Calu3 (cell line): ENCODE results near the gene TIGAR. TPM values are rescaled to one million over a fixed set of nuclear protein-coding genes. Genes with fewer than 3 reads are reported as not detected.

Source experiments
- BruUV-seq: library from RNA; stranded (reverse); fragments of 400-500 nt; replicated peaks from 2 replicates; lab custom pipeline; 2021; lab: Mats Ljungman, UMichigan
- CTCF ChIA-PET: fragments of 300-600 bp; sonication (Branson Sonifier 250); formaldehyde crosslinking; loops from one replicate; lab custom pipeline; 2022; ENCODE audit warnings: antibody characterized with exemption; lab: Charles Lee
- DNase-seq: peaks from one replicate; pipeline ENCODE4 v3.0.0; 2022
- H3K27ac Mint-ChIP-seq: one replicate; pipeline ENCODE4 v1.8.0; 2022; ENCODE audit warnings: mixed read lengths; ENCODE audit not compliant: unreplicated experiment
- H3K27me3 Mint-ChIP-seq: one replicate; pipeline ENCODE4 v1.8.0; 2022; ENCODE audit warnings: mixed read lengths; ENCODE audit not compliant: unreplicated experiment
- H3K36me3 Mint-ChIP-seq: one replicate; pipeline ENCODE4 v1.8.0; 2022; ENCODE audit warnings: mild to moderate bottlenecking, moderate library complexity, mixed read lengths; ENCODE audit not compliant: insufficient read depth, unreplicated experiment
- H3K4me1 Mint-ChIP-seq: one replicate; pipeline ENCODE4 v1.8.0; 2022; ENCODE audit warnings: mild to moderate bottlenecking, low read depth, mixed read lengths; ENCODE audit not compliant: unreplicated experiment
- H3K4me3 Mint-ChIP-seq: one replicate; pipeline ENCODE4 v1.8.0; 2022; ENCODE audit warnings: mild to moderate bottlenecking, low read depth, moderate library complexity, mixed read lengths; ENCODE audit not compliant: unreplicated experiment
- H3K9me3 Mint-ChIP-seq: one replicate; pipeline ENCODE4 v1.8.0; 2022; ENCODE audit warnings: low read depth, mixed read lengths; ENCODE audit not compliant: unreplicated experiment
- intact Hi-C: fragments of 100-400 bp; cut with micrococcal nuclease; formaldehyde crosslinking; loops from one replicate; pipeline ENCODE4 v1.10.0; 2022; ENCODE audit not compliant: unreplicated experiment
- total RNA-seq: library from RNA; stranded (reverse); gene quantifications from 2 replicates; pipeline ENCODE4 v1.2.3, GENCODE V29; 2022
- TF ChIP-seq, protein P1 (sequence below): fragments of 200-600 bp; IDR thresholded peaks from one replicate; pipeline ENCODE4 v1.8.0; 2022; ENCODE audit warnings: antibody characterized with exemption; ENCODE audit not compliant: unreplicated experiment

Gene TIGAR
- total RNA-seq, 1 experiment from 2014 or later: 15.9 TPM

DNA sequence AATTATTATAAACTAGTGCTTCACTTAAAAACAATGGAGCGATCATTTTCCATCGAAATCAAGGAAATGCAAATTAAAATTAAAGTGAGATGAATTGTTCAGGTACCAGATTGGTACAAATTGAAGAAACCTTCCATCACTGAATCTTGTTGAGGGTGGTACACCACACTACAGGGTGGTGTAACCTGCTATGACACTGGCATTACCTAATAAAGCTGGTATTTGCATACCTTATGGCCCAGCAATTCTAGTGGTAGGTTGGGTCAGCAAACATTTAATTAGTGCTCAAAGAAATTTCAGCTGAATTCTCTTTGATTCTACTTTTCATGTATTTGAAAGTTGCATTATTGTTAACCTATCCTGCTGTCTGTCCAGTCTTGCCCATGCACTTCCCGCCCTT, 9.2 kb downstream of the TIGAR start:
- intact Hi-C loops: no loop called here
- Mint-ChIP-seq H3K9me3 (no peaks in the 10 kb centered on the region), H3K4me1 (no peaks in the 10 kb centered on the region), H3K36me3 (peaks cover 6% of the 10 kb centered on the region), H3K27me3 (no peaks in the 10 kb centered on the region), H3K27ac (no peak overlapping the region), H3K4me3 (no peak overlapping the region)
- CTCF ChIA-PET: interaction anchor here (0.5 to 1.4 kb wide), 2 partner anchors 8 to 36 kb away, joined by 3 read pairs; no protein-coding TSS in a partner anchor
- TF ChIP-seq, protein P1, sequence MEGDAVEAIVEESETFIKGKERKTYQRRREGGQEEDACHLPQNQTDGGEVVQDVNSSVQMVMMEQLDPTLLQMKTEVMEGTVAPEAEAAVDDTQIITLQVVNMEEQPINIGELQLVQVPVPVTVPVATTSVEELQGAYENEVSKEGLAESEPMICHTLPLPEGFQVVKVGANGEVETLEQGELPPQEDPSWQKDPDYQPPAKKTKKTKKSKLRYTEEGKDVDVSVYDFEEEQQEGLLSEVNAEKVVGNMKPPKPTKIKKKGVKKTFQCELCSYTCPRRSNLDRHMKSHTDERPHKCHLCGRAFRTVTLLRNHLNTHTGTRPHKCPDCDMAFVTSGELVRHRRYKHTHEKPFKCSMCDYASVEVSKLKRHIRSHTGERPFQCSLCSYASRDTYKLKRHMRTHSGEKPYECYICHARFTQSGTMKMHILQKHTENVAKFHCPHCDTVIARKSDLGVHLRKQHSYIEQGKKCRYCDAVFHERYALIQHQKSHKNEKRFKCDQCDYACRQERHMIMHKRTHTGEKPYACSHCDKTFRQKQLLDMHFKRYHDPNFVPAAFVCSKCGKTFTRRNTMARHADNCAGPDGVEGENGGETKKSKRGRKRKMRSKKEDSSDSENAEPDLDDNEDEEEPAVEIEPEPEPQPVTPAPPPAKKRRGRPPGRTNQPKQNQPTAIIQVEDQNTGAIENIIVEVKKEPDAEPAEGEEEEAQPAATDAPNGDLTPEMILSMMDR: no peak
- no peak for DNase-seq
- no TSS peak for BruUV-seq

DNA sequence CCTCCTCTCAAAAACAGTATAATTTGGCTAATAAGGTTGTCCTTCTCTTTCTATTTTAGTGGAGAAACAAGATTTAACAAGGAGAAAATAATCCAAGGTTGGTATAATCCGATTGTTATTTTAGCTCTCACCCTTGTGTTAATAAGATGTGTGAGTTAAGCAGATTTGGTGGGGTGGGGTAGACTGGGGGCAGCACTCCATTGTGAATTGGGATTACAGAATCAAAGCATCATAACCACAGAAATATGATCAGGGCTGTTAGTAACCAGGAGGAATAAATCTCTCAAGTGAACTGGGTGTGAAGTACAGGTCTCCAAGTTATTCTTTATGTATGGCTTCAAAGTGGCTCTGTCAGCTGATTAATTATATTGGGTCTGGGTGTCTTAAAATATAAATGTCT, 10.2 kb downstream of the TIGAR start:
- Mint-ChIP-seq H3K9me3 (no peaks in the 10 kb centered on the region), H3K27ac (no peak overlapping the region)

DNA sequence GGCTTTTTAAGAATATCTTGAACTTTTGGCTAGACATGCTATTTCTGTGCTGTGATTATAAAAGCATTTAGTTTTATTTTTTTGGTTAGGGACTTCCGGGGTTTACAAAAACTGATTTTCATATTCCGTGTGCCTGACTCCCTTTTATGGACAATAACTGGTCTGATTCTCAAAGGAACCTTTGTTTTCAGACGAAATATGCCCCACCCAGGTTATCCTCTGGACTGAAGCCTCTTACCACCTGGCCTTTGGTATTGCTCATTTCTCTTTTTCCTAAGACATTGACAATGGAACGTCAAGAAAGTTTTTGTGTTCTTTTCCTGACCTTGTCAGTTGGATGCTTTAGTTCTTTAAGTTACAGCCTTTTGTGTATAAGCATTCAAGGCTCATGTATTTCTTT, 10.8 kb downstream of the TIGAR start:
- Mint-ChIP-seq H3K27me3 (no peaks in the 10 kb centered on the region), H3K4me1 (no peaks in the 10 kb centered on the region), H3K36me3 (peaks cover 6% of the 10 kb centered on the region), H3K4me3 (no peak overlapping the region), H3K9me3 (no peaks in the 10 kb centered on the region), H3K27ac (no peak overlapping the region)
- CTCF ChIA-PET: no interaction called here
- no TSS peak for BruUV-seq
- TF ChIP-seq, protein P1: no peak
- DNase-seq: no peak
- intact Hi-C loops: no loop called here

More for the DNA sequence above, 10.2 kb downstream of the TIGAR start:
- CTCF ChIA-PET: interaction anchor here (1.4 kb wide), 1 partner anchor 9 kb away, joined by 3 read pairs; no protein-coding TSS in a partner anchor
- Mint-ChIP-seq H3K4me1 (no peaks in the 10 kb centered on the region), H3K36me3 (peaks cover 6% of the 10 kb centered on the region), H3K27me3 (no peaks in the 10 kb centered on the region), H3K4me3 (no peak overlapping the region)
- TF ChIP-seq, protein P1: no peak
- intact Hi-C loops: no loop called here
- no TSS peak for BruUV-seq
- DNase-seq: no peak

DNA sequence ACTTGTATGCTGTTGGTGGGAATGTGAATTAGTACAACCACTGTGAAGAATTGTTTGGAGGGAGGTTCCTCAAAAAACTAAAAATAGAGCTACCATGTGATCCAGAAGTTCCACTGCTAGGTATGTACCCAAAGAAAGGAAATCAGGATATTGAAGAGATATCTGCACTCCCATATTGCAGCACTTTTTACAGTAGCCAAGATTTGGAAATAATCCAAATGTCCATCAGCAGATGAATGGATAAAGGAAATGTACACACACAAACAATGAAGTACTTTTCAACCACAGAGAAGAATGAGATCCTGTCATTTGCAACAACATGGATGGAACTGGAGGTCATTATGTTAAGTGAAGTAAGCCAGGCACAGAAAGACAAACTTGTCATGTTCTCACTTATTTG, 25.9 kb downstream of the TIGAR start:
- intact Hi-C loops: no loop called here
- no TSS peak for BruUV-seq
- no peaks in the 10 kb centered on the region for H3K4me1 Mint-ChIP-seq
- CTCF ChIA-PET: no interaction called here
- H3K36me3 Mint-ChIP-seq: no peaks in the 10 kb centered on the region
- H3K4me3 Mint-ChIP-seq: no peak overlapping the region
- peaks cover 9% of the 10 kb centered on the region for H3K9me3 Mint-ChIP-seq
- H3K27ac Mint-ChIP-seq: no peak overlapping the region
- DNase-seq: no peak
- TF ChIP-seq, protein P1: no peak
- H3K27me3 Mint-ChIP-seq: no peaks in the 10 kb centered on the region
